GM19328 (cell line): Measurements from ENCODE around the gene DLL4.

Experiments
- ATAC-seq: cut with Tn5 transposase; IDR thresholded peaks from one replicate; pipeline ENCODE4 v1.9.1; 2021; ENCODE audit warnings: mild to moderate bottlenecking, moderate library complexity; ENCODE audit not compliant: unreplicated experiment

Gene DLL4

GRCh38 chr15:40928821-40929659 is at the start of gene DLL4:
Gene DLL4 (plus strand): TSS chr15:40929340. CDS start chr15:40929669, 329 bp downstream.
- ATAC-seq = no peak

- no peak for ATAC-seq
Observed at GRCh38 chr15:40879609-40880008, 49.5 kb upstream of the DLL4 start.

GRCh38 chr15:40881351-40881750 is 47.8 kb upstream of the DLL4 start:
- ATAC-seq = no peak

- no peak for ATAC-seq
Observed at GRCh38 chr15:40886586-40886985, 42.6 kb upstream of the DLL4 start.

- no peak for ATAC-seq
Observed at GRCh38 chr15:40889112-40889511, 40.0 kb upstream of the DLL4 start.

GRCh38 chr15:40891138-40891537 is 38.0 kb upstream of the DLL4 start:
- ATAC-seq = no peak

GRCh38 chr15:40891810-40892446 is 37.2 kb upstream of the DLL4 start:
- no peak for ATAC-seq

- no peak for ATAC-seq
Observed at GRCh38 chr15:40892447-40893012, 36.6 kb upstream of the DLL4 start.

- no peak for ATAC-seq
Observed at GRCh38 chr15:40893019-40893670, 36.0 kb upstream of the DLL4 start.

GRCh38 chr15:40893733-40894680 is 35.1 kb upstream of the DLL4 start, which contains the start of gene VPS18:
Gene VPS18 (plus strand): TSS chr15:40894450. CDS start chr15:40894769, 319 bp downstream.
- ATAC-seq = peak; percentile 89

GRCh38 chr15:40894681-40895448 is 34.3 kb upstream of the DLL4 start:
- no peak for ATAC-seq

GRCh38 chr15:40899536-40900207 is 29.5 kb upstream of the DLL4 start:
- ATAC-seq = no peak

GRCh38 chr15:40900256-40901052 is 28.7 kb upstream of the DLL4 start:
- no peak for ATAC-seq

- no peak for ATAC-seq
Observed at GRCh38 chr15:40901053-40901443, 28.1 kb upstream of the DLL4 start.

GRCh38 chr15:40902605-40903561 is 26.3 kb upstream of the DLL4 start:
- no peak for ATAC-seq

GRCh38 chr15:40904552-40905201 is 24.5 kb upstream of the DLL4 start:
- ATAC-seq = no peak
